C4-2B (cell line): ENCODE data around the gene ACSL4.

Experiments
- CTCF ChIP-seq: fragments of 450-650 bp; conservative IDR thresholded peaks from 2 replicates; pipeline ENCODE4 v1.5.1; 2017; ENCODE audit warnings: mild to moderate bottlenecking
- ZFX ChIP-seq: fragments of 450-650 bp; IDR thresholded peaks from 2 replicates; pipeline ENCODE4 v1.6.1; 2017

GRCh38 chrX:109614951-109615350, 118.1 kb downstream of the ACSL4 start:
- no peak for TF ChIP-seq CTCF
- TF ChIP-seq ZFX = no peak
